DMS153 treated with DMSO at 0.1 percent for 48 hours (cell line): ENCODE measurements around the gene KAZN.

Source experiments
- DNase-seq: peaks from one replicate; lab custom pipeline; 2025; ENCODE audit not compliant: unreplicated experiment; lab: John Stamatoyannopoulos, UW

The KAZN gene

DNA sequence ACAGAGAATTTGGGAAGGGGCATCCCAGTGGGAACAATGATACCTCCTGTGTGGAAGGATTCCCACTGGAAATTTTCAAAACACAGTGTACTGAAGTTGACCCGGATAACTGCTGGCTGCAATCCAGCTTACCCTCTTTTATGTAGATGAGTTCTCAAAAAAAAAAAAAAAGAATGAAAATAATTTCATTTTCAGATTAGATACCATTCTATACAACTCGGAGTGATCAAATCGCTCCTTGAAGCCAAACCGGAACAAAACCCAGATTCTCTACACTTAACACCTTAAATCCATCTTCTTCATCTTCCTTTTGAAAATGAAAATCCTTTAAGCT, 69.1 kb downstream of the KAZN start:
- DNase-seq: no peak

DNA sequence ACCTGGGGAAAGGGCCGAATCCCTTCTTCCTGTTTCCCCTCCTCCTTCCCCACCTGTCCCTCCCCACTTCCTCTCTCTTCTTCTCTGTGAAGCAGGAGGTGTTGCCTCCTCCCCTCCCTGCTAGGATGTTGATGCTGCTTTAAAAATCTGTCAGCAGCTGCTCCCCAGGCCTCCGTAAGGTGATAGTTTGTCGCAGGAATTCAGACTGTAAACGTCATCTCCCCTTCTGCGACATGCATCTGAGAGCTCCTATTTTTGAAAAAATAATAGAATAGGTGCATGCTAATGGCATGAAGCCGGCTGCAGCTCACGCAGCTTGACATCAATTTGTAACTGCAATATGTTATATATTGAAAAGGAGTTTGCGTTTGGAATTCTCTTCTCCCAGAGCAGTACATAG, 70.1 kb downstream of the KAZN start:
- DNase-seq: no peak

DNA sequence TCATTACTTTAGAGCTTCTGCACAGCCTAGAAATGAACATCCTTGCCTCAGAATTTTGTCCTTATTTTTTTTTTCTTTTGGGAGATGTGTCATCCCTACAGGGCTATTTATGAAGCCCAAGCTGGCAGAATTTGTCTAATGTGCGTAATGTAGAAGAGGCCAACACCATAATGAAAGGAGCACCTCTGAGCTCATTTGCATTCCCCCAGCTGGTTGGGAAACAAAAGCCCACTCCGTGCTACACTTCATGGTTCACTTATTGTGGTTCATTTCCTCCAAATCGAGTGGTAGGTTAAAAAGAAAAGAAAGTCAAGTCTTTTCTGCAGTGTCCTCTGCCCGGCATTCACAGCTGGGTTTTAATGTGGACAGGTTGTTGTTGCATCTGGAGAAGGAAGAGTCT, 73.5 kb downstream of the KAZN start:
- DNase-seq: no peak

DNA sequence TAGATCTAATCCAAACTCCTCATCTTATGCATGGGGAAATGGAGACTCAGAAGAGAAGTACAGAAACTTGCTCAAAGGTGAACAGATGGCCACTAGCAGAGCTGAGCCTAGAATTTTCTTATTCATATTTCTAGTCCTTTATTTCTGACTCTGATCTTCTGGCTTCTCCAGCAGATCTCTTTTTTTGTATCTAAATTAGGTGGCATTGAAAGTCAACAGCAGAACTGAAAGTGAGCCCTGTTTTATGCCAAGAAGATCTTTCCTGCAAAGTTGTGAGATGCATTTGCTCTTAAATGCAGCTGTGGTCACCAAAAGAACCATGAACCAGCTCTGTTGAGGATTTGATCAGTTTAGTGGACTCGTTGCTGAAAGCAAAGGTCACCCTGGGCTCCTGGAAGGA, 75.5 kb downstream of the KAZN start:
- DNase-seq: no peak

DNA sequence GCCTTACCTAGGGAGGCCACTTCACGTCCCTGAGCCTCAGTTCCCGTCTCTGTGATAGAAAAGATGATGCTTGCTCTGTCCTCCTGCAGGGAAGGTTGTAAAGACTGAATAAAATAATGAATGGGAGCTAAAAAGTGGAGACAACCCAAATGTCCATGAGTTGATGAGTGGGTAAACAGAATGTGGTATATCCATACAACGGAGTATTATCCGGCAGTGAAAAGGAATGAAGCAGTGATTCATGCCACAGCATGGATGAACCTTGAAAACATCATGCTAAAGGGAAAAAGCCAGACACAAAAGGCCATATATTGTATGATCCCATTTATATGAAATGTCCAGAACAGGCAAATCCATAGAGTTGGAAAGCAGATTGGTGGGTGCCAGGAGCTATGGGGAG, 77.9 kb downstream of the KAZN start:
- DNase-seq: no peak

DNA sequence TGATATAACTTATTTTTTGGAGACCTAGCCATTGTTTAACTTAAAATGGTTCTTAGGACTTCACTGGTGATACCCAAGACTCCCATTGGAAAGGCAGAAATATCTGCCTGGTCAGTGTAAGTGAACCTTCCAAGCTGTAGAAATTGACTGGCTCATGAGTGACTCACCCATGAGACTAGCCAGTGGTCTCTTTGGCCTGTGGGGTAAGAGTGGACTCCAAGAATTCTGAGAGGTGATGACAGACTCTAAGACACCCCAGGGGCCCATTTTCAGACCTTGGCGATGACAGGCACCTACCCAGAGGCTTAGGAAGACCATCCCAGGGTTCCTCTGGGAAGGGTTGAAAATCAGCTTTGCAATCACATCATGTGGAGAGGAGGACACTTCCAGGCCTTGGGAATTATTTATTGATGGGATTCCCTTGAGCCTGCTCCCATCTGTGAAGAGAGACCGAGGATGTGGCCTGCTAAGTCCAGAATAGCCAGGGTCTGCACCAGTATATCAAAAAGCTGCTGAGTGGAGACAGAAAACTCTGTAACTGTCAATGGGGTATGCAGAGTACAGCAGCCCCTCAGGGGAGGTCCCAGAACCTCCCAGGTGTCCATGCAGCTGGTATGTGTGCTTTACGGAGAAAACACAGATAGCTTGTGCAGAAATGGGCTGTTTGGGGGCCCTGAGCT, 78.9 kb downstream of the KAZN start:
- no peak for DNase-seq

DNA sequence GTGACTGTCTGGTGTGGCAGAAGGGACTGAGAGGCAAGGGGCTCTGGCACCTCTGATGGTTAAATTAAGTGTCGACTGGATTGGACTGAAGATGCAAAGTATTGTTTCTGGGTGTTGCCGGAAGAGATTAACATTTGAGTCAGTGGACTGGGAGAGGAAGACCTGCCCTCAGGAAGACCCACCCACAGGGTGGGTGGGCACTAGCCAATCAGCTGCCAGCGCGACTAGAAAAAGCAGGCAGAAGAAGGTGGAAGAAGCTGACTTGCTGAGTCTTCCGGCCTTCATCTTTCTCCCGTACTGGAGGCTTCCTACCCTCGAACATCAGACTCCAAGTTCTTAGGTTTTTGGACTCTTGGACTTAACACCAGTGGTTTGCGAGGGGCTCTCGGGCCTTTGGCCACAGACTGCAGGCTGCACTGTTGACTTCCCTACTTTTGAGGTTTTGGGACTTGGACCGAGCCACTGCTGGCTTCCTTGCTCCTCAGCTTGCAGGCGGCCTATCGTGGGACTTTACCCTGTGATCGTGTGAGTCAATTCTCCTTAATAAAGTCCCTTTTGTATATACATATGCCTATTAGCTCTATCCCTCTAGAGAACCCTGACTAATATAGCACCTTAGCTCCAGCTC, 79.6 kb downstream of the KAZN start:
- no peak for DNase-seq

DNA sequence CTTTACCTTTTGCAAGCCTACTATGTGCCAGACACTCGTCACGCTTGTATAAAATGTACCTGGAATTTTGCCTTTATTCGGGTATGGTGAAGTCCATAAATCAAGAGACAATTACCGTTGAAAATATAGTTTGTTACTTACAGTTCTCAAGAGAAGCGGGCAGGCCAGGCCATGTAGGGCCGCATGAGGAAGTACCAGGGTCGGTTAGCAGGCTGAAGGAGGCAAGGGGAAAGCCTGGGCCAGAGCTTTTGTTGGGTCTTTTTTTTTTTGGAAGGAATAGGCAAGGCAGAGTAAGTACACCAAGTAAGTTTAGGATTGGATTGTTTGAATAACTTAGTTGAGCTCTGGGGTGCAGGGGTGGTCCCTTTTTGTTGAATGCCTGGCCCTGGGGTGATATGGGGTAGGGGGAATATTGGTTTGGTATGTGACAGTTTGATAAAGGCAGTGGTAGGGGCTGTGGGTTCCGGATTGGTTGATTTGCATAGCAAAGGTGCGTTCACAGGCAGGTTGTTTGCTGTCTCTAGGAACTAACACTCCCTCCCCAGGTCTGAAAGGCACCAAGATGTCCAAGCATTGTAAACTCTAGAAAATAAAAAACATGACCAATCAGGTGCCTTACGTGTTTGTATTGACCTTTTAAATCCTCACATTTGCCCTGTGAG, 80.7 kb downstream of the KAZN start:
- no peak for DNase-seq

DNA sequence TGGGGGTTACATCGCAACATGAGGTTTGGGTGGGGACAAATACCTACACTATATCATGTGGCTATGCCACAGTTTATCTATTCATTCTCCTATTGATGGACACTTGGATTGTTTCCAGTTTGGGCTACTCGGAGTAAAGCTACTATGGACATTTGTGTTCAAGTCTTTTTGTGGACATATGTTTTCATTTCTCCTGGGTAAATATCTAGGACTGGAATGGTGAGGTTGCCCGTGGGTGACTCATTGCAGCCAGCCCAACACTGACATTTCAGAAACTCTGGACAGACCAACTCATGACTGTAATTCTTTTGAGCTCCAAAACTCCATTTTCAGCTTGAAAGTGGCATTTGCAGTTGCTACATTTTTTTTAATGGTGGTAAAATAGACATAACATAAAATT, 82.7 kb downstream of the KAZN start:
- no peak for DNase-seq

DNA sequence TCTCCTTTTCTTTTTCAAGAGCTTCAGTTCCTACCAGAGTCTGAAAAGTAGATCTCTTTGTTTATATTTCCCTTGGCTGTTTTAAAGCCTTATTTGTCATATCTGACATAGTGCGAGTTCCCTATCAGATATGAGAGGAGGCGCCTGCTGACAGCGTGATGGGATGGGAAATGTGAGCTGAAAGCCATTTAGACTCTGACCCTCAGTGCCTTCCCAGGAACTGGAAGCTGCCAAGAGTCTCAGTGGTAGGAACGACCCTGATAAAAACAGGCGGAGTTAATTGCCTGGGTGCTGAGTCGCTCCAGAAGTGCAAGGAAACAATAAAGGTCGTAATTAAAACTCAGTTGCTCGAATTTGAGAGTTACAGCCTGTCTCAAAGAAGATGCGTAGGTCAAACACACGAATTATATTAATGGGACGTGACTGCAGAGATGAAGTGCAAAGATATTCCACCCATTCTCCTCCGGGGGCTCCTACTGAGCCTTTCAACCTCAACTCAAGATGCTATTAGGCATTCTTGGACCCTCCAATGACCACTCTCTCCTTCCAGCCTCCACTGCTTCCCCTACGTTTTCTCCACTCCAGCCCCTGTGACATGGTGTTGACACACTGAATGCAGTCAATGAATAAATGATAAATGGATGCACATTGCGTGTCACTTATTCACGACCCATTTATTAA, 84.6 kb downstream of the KAZN start:
- no peak for DNase-seq

DNA sequence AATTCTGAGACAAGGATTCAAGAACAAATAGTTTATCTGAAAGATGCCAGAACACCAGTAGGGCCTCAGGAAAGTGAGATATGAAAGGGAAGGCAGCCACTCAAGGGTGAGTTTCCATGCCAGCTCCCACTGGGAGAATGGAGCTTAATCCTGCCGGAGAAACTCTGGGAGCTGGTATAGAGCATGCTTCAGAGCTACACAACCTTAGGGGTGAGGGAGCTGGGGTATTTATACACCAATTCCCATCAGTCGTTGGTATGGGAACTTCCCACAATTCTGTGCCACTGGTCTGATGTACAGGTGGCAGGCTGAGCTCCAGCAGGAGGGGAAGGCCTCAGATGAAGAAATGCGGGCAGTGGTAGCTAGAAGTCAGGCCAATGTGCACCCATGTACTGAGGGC, 86.6 kb downstream of the KAZN start:
- no peak for DNase-seq

DNA sequence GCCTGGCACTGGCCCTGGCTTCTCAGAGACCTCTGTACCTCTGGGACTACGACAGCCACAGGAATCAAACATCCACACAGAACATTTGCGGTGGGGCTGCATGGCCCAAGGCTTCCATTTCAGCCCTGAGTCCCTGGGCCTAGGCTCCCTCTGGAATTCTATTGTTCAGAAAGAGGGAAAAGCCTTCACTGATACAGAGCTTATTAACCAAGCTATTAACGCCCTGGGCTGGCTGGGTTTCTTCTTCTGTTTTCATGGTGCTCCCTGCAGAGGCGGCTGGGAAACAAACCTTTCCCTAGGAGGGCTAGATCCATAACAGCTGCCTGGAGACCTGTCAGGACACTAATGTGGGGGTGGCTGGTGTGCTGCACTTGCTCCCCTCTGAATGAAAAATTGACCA, 88.2 kb downstream of the KAZN start:
- DNase-seq: no peak

DNA sequence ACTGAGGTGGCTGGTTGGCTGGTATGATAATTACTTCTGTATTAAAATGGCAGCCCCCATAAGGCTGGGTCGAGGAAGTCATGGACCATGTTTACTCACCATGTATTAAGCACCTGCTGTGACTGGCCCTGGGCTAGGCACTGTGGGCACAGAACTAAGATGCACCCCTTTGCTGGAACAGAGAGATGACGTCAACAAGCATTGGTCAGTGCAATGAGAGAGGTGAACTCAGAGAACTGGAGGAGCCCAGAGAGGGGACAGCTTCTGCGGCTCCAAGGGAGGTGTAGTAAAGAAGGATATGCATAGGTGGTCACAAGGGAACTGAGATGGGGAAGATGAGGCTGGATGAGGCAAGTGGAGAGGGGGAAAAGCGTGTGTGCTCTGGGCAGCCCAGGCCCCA, 88.7 kb downstream of the KAZN start:
- no peak for DNase-seq

DNA sequence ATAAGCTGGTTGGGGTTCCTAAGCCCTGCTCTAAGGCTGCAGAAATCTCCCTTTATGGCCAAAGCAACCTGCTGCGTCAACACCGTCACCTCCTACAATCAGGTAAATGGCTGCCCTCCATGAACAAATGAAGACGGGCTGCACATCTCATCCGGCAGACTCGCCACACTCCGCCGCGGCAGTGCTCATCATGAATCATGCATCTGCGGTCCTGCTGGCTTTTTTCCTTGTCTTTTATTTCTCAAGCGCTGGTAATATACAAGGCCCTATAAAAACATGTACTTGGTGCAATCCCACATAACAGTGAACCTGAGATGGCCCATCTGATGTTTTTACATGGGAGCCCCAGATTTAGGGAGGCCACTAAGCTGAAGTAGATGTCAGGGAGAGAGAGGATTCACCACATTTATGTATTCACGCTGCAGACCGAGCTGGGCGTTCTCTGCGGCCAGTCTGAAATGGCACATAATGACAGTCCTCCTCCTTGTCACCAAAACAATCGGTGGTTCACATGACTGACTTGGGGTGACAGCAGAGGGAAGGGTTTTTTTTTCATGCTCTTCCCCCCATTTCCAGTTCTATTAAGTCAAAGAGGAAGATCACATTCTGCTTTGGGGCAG, 91.6 kb downstream of the KAZN start:
- no peak for DNase-seq

DNA sequence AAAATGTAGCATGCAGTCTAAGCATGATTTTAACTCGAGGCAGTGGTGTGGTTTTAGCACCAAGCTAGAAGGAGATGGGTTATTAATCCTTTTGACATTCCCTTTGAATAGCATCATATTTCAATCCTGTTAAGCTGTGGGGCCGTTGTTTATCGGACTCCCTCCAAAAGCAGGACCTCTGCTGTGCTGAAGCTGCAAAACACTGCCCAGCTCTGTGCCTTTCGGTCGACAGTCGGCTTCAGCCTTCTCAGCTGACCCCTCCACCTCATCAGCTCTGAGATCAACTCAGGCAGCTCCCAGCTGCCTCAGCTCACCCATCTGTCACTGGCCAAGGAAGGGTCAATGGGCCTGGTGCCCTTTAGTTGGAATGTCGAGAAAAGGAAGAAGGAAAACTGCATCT, 95.5 kb downstream of the KAZN start:
- no peak for DNase-seq

DNA sequence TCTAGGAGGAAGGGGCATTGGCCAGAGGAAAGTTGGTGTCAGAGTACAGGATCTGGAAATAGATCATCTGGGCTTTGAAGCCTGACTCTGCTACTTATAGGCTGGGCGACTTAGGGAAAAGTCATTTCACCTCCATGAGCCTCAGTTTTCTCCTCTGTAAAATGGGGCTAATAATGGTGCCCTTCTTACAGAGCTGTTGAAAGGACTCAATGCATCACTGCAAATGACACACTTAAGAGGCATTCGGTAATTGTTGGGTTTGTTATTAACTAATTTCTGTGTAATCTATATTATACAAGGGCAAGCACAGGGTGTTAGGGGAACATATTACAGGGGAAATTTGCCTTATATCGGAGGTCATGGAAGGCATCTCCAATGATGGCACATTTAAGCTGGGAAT, 96.1 kb downstream of the KAZN start:
- DNase-seq: no peak

DNA sequence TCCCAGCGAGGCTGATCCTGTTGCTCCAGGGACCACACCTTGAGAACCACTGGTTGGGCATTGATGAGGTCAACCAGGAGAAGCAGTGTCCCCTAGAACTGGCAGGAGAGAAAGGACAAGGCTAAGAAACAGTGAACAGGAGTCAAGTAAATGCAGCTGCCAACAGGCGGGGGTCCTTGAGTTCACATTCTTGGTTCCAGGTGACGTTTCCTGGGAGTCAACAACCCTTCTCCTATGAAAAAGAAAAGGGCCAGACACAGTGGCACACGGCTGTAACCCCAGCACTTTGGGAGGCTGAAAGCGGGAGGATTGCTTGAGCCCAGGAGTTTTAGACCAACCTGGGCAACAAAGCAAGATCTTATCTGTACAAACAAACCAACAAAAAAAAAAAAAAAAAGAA, 98.3 kb downstream of the KAZN start:
- DNase-seq: no peak

DNA sequence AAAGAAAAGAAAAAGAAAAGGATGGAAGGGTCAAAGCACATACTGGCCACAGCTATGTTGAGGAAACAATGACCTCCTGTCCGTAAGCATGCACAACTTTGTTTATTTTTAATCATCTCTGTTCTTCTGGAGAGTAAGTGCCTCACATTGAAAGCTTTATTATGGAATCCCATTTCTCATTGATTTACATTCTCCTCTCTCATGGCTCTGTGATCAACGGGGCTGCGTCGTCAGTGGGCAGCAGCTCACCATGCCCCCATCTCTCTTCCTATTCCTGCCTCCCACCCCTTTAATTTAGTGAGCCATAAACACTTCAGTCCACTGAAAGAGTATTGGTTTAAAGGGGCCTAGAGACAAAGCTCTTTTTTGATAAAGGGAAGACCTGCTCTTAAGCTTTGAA, 98.9 kb downstream of the KAZN start:
- no peak for DNase-seq

DNA sequence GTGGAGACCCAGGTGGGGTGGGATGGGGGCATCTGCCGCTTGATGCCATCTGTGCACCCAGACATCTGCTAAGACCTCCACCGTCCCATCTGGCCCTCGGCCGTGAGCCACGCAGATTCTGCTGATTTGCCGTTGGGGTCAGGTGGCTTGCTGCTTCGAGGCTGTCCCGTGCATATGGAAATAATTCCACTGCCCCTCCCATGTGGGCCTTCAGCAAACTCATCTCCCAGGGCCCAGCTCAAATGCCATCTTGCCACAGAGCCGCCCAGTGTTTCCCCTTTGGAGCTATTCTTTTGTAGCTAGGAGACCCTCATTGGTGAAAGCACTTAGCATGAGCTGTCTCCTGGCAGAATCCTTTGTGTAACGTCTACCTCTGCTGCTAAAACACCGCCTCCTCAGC, 99.8 kb downstream of the KAZN start:
- no peak for DNase-seq

DNA sequence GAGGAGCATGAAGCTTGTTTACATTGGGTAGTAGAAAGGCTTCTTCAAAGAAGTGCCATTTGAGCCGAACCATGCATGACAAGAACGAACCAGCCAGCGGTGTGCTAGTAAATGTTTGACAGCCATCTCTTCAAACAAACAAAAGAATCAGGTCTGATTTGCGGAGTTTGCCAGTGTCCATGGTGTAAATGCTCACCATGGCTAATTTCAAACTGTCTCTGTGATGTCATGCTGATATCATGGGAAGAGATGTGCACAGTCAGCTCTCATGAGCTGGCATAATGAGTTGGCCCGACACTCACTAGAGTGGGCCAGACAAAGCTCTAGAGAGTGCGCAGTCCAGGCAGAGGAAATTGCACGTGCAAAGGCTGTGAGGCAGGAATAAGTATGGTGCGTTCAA, 101.1 kb downstream of the KAZN start:
- DNase-seq: no peak

DNA sequence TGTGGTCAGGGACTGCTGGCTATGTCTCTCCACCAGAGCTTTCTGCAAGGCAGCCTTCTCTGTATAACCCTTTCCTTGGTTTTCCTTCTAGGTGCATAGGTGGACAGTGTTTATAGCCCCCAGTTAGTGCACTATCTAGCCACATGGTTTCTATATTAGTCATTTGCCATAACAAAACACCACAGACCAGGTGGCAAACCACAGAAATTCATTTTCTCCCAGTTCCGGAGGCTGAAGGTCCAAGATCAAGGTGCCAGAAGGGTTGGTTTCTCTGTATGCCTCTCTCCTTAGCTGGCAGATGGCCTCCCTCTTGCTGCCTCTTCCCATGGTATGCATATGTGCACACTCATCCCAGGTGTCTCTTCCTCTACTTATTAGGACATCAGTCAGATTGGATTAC, 106.4 kb downstream of the KAZN start:
- no peak for DNase-seq

DNA sequence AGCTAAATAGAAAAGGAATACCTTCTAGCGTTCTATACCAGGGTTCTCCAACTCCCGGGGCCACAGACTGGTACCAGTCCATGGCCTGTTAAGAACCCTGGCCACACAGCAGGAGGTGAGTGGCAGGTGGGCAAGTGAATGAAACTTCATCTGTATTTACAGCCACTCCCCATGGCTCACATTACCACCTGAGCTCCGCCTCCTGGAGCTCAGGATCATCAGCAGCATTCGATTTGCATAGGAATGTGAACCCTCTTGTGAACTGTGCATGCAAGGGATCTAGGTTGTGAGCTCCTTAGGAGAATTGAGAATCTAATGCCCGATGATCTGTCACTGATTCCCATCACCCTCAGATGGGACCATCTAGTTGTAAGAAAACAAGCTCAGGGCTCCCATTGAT, 107.3 kb downstream of the KAZN start:
- DNase-seq: no peak
